Choroid plexus epithelial cell (primary cell): ENCODE data around the gene MMD2.

Experiments used
- DNase-seq: peaks from one replicate; pipeline ENCODE4 v3.0.0-alpha.2; 2010; ENCODE audit warnings: low read depth
- H3K4me3 ChIP-seq: 2 replicates; pipeline ENCODE4 v1.5.1; 2011; ENCODE audit warnings: low read depth, mild to moderate bottlenecking, control low read depth, low read length, moderate library complexity
- CTCF ChIP-seq: conservative IDR thresholded peaks from 2 replicates; pipeline ENCODE4 v1.5.1; 2011; ENCODE audit warnings: low read depth, mild to moderate bottlenecking, control low read depth, inconsistent platforms, low read length, moderate library complexity

MMD2 gene

DNA sequence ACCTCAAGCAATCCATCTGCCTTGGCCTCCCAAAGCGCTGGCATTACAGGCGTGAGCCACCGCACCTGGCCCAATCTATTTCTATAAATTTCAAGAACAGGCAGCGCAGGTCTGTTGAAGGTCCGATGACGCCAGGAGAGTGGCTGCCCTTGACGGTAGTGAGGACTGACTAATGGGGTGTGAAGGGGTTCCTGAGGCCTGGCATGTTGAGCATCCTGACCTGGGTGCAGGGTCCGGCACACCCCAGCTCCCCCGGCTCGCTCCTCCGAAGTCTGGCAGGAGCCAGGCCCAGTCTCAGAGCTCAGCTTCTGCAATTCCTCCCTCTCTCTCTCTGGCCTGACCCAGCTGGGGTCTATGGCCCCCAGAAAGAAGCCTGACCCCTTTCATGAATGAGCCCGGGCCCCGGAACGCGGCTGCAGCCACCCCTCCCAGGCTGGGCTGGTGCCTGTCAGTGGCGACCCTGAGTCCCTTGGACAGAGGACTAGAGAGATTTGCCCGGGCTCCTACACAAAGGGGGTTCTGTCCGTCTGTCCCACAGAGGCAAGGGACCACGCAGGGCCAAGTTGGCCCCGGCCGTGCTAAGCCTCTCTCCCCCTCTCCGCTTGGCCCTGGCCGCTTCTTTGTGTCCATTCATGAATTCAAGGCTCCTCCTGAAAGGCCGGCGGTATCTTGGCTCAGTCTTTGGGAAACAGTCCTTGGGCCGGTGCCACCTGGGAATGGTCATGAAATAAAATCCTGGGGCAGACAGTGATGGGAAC, 18.8 kb downstream of the MMD2 start:
- DNase-seq = no peak
- H3K4me3 ChIP-seq = no peak overlapping the region
- TF ChIP-seq CTCF = no peak

DNA sequence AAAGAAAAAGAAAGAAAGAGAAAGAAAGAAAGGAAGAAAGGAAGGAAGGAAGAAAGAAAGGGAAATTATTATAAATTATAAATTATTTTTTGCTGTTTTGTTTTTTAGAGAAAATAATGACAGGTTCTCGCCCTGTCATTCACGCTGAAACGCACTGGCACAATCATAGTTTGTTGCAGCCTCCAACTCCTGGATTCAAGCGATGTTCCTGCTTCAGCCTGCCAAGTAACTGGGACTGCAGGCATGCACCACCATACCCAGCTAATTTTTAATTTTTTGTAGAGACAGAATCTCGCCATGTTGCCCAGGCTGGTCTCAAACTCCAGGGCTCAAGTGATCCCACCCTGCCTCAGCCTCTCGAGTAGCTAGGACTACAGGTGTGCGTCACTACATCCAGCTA, 21.6 kb downstream of the MMD2 start:
- no peak for DNase-seq
- no peak overlapping the region for H3K4me3 ChIP-seq
- no peak for TF ChIP-seq CTCF

DNA sequence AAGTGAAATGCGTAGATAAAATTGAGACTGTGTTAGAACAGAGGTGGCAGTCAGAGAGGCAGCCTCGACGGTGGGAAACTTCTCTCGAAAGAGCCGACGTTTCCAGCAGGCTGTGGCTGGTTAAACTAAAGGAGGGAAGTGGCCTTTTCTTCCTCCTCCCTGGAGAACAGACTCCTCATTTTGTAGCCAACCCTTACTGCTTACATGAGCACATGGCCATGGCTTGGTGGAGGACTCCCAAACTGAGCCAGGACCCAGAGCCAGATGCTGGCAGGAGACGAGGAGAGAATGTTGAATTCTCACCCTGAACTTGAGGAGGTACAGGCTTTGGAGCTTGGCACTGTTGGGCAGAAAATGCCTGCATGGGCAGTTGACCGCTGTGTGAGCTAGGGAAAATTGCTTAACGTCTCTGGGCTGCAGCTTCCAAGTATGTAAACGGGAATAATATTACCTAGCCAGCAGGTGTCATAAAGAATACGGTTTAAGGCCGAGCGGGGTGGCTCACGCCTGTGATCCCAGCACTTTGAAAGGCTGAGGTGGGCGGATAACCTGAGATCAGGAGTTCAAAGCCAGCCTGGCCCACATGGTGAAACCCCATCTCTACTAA, 24.5 kb downstream of the MMD2 start:
- no peak overlapping the region for H3K4me3 ChIP-seq
- no peak for TF ChIP-seq CTCF
- DNase-seq = no peak

- H3K4me3 ChIP-seq = no peak overlapping the region
- DNase-seq = no peak
- TF ChIP-seq CTCF = no peak
These were observed 27.0 kb downstream of the MMD2 start for GRCh38 chr7:4931943-4932342.

- TF ChIP-seq CTCF = no peak
These were observed 30.0 kb downstream of the MMD2 start for GRCh38 chr7:4929005-4929404.

GRCh38 chr7:4928445-4928844, 30.5 kb downstream of the MMD2 start:
- no peak overlapping the region for H3K4me3 ChIP-seq
- no peak for TF ChIP-seq CTCF
- DNase-seq = no peak

More at GRCh38 chr7:4929005-4929404, 30.0 kb downstream of the MMD2 start:
- H3K4me3 ChIP-seq = no peak overlapping the region
- DNase-seq = no peak
